B cell (primary cell): ENCODE results near the gene NUDT3. TPM values are rescaled to one million over a fixed set of nuclear protein-coding genes. Genes with fewer than 3 reads are reported as not detected.

Experiments used
- ATAC-seq: fragments of 200-7000 bp; cut with Tn5 transposase; one replicate; pipeline ENCODE4 v1.10.0; 2021; ENCODE audit warnings: low read depth, mild to moderate bottlenecking, moderate number of reproducible peaks, moderate library complexity
- CTCF ChIA-PET: fragments of 350-600 bp; sonication (Branson Sonifier 250); formaldehyde crosslinking; loops from one replicate; lab custom pipeline; 2021; ENCODE audit warnings: antibody characterized with exemption, inconsistent platforms; lab: Charles Lee
- POLR2A ChIA-PET: fragments of 350-600 bp; sonication (Branson Sonifier 250); formaldehyde crosslinking; loops from one replicate; lab custom pipeline; 2021; ENCODE audit warnings: antibody characterized with exemption; lab: Charles Lee
- DNase-seq: peaks from one replicate; pipeline ENCODE4 v3.0.0; 2013
- H2AFZ ChIP-seq: 2 replicates; pipeline ENCODE4 v1.6.1; 2012; ENCODE audit warnings: mild to moderate bottlenecking, low read depth, low read length; ENCODE audit not compliant: insufficient read depth, poor library complexity, severe bottlenecking
- H3K27ac ChIP-seq, 2 donors: 1 replicate in 1 of 2; 2 replicates in 1 of 2; pipeline ENCODE4 v1.5.1; 2012 to 2013; ENCODE audit warnings: low read length in 2 of 2, mild to moderate bottlenecking in 2 of 2, moderate library complexity in 1 of 2
- H3K27me3 ChIP-seq, 4 experiments: fragments of 200-600 bp in 1 of 4; sonication (generic) in 1 of 4; replicated peaks in 1 of 4; 1 replicate in 2 of 4; 2 replicates in 2 of 4; pipeline versions ENCODE4 v1.6.1 to v1.7.0; 2013 to 2016; ENCODE audit warnings: low read length in 3 of 4, mild to moderate bottlenecking in 2 of 4, mixed read lengths in 1 of 4, moderate library complexity in 1 of 4; ENCODE audit not compliant: insufficient read depth in 4 of 4, control insufficient read depth in 3 of 4; ENCODE audit errors: control extremely low read depth in 1 of 4
- H3K36me3 ChIP-seq, 2 experiments: replicated peaks in 1 of 2; 1 replicate in 1 of 2; 2 replicates in 1 of 2; pipeline versions ENCODE4 v1.6.1 to v1.7.1; 2013; ENCODE audit warnings: low read length in 1 of 2; ENCODE audit not compliant: insufficient read depth in 2 of 2, control insufficient read depth in 1 of 2; ENCODE audit errors: control extremely low read depth in 1 of 2, extremely low read depth in 1 of 2
- H3K4me1 ChIP-seq, 2 donors: fragments of 200-600 bp in 1 of 2; sonication (generic) in 1 of 2; 1 replicate in 1 of 2; 2 replicates in 1 of 2; pipeline versions ENCODE4 v1.5.1 to v1.6.1; 2013 to 2017; ENCODE audit warnings: low read length in 2 of 2; ENCODE audit not compliant: control insufficient read depth in 2 of 2, insufficient read depth in 2 of 2
- H3K4me2 ChIP-seq: replicated peaks from 2 replicates; pipeline ENCODE3; 2012; ENCODE audit warnings: mild to moderate bottlenecking, low read depth, low read length; ENCODE audit not compliant: poor library complexity, severe bottlenecking
- H3K4me3 ChIP-seq, 5 experiments: fragments of 200-600 bp in 1 of 5; sonication (generic) in 1 of 5; 1 replicate in 3 of 5; 2 replicates in 2 of 5; pipeline versions ENCODE4 v1.5.1 to v1.7.0; 2011 to 2016; ENCODE audit warnings: low read length in 4 of 5, mild to moderate bottlenecking in 4 of 5, low read depth in 2 of 5, control low read depth in 1 of 5, moderate library complexity in 1 of 5; ENCODE audit not compliant: insufficient read depth in 1 of 5; ENCODE audit errors: control extremely low read depth in 1 of 5, extremely low read depth in 1 of 5
- H3K79me2 ChIP-seq: fragments of 200-600 bp; sonication (generic); one replicate; pipeline ENCODE4 v1.6.0; 2016; ENCODE audit warnings: low read length; ENCODE audit not compliant: control insufficient read depth, insufficient read depth
- H3K9ac ChIP-seq: fragments of 200-600 bp; sonication (generic); 2 replicates; pipeline ENCODE4 v1.6.1; 2017; ENCODE audit warnings: mild to moderate bottlenecking, low read length, moderate library complexity
- H3K9me3 ChIP-seq, 3 donors: one replicate each; pipeline versions ENCODE4 v1.6.1 to v1.7.1; 2013; ENCODE audit warnings: low read length in 2 of 3; ENCODE audit not compliant: control insufficient read depth in 2 of 3, insufficient read depth in 1 of 3; ENCODE audit errors: control extremely low read depth in 1 of 3
- H4K20me1 ChIP-seq: 2 replicates; pipeline ENCODE4 v1.6.0; 2012; ENCODE audit warnings: mild to moderate bottlenecking, low read length; ENCODE audit not compliant: insufficient read depth, control insufficient read depth, poor library complexity, severe bottlenecking
- H3K27ac Mint-ChIP-seq: one replicate; pipeline ENCODE4 v1.8.0; 2021; ENCODE audit warnings: mixed read lengths
- H3K27me3 Mint-ChIP-seq: one replicate; pipeline ENCODE4 v1.8.0; 2021; ENCODE audit warnings: mixed read lengths
- H3K4me1 Mint-ChIP-seq: one replicate; pipeline ENCODE4 v1.8.0; 2021; ENCODE audit warnings: mixed read lengths
- H3K4me3 Mint-ChIP-seq: one replicate; pipeline ENCODE4 v1.8.0; 2021; ENCODE audit warnings: mixed read lengths
- H3K9me3 Mint-ChIP-seq: one replicate; pipeline ENCODE4 v1.8.0; 2022; ENCODE audit warnings: mixed read lengths; ENCODE audit not compliant: insufficient read depth
- CTCF ChIP-seq: fragments of 200-600 bp; IDR thresholded peaks from one replicate; pipeline ENCODE4 v1.8.0; 2022; ENCODE audit warnings: antibody characterized with exemption, mild to moderate bottlenecking
- EZH2 ChIP-seq: IDR thresholded peaks from 2 replicates; pipeline ENCODE4 v1.6.1; 2012; ENCODE audit warnings: borderline replicate concordance, low read depth, mild to moderate bottlenecking, moderate library complexity, low read length; ENCODE audit not compliant: insufficient read depth, poor library complexity, severe bottlenecking
- WGBS: methylation state at CpG from one replicate; pipeline ENCODE4 v1.1.5; 2013; ENCODE audit warnings: missing lambda C conversion rate; ENCODE audit not compliant: insufficient coverage; 5-methylcytosine and 5-hydroxymethylcytosine counted together
- intact Hi-C: fragments of 100-400 bp; cut with micrococcal nuclease; formaldehyde crosslinking; loops from one replicate; pipeline ENCODE4 v1.10.0; 2022
- polyA plus RNA-seq: library from polyadenylated mRNA; depleted of rRNA; stranded (reverse); fragments of >200 nt; gene quantifications from 2 replicates; pipeline ENCODE4 v1.2.3, GENCODE V29; 2012
- total RNA-seq, 2 donors: library from RNA; stranded (reverse); fragments of 120-200 nt in 1 of 2; gene quantifications; 1 replicate in 1 of 2; 2 replicates in 1 of 2; pipeline versions ENCODE4 v1.2.3 to v1.2.4, GENCODE V29; 2013 to 2022

Gene NUDT3
- total and polyA plus RNA-seq, 2 donors (not counting 1 experiment from before 2014, with no cell fraction given): 18.2 to 37.4 TPM

- Histone ChIP-seq H3K36me3 (peaks cover 3 to 9% of the 10 kb centered on the region in 2 experiments), H4K20me1 (no peaks in the 10 kb centered on the region), H3K79me2 (no peaks in the 10 kb centered on the region), H3K4me3 (no peak overlapping the region), H2AFZ (no peak overlapping the region), H3K4me2 (no peak overlapping the region), H3K4me1 (peaks cover 11 to 22% of the 10 kb centered on the region in 2 donors), H3K27me3 (no peaks in the 10 kb centered on the region), H3K9me3 (no peaks in the 10 kb centered on the region), H3K27ac (no peak overlapping the region), H3K9ac (no peak overlapping the region)
- DNase-seq (no peak), ATAC-seq (no peak)
- H3K27ac Mint-ChIP-seq: peak overlapping the region; percentile 4
- no peak for TF ChIP-seq CTCF
- TF ChIP-seq EZH2: no peak
- H3K4me1 Mint-ChIP-seq: peaks cover 34% of the 10 kb centered on the region
- no peak overlapping the region for H3K4me3 Mint-ChIP-seq
- POLR2A ChIA-PET: no interaction called here
- H3K27me3 Mint-ChIP-seq: no peaks in the 10 kb centered on the region
- no peaks in the 10 kb centered on the region for H3K9me3 Mint-ChIP-seq
- 93% methylated on average over 7 of the region's 10 CpGs for WGBS
- CTCF ChIA-PET: interaction anchor here (1.5 kb wide), 1 partner anchor 28 kb away, joined by 3 read pairs; no protein-coding TSS in a partner anchor
- intact Hi-C loops: no loop called here
Observed at GRCh38 chr6:34276881-34277762, 115.3 kb downstream of the NUDT3 start.

- peaks cover 37% of the 10 kb centered on the region for H3K4me1 Mint-ChIP-seq
- Histone ChIP-seq H3K9ac (no peak overlapping the region), H2AFZ (no peak overlapping the region), H3K27ac (no peak overlapping the region), H3K4me2 (no peak overlapping the region), H3K9me3 (no peaks in the 10 kb centered on the region), H4K20me1 (no peaks in the 10 kb centered on the region), H3K36me3 (peaks cover 3 to 5% of the 10 kb centered on the region in 2 experiments), H3K27me3 (no peaks in the 10 kb centered on the region), H3K4me1 (peaks cover 11 to 27% of the 10 kb centered on the region in 2 donors), H3K4me3 (no peak overlapping the region), H3K79me2 (no peaks in the 10 kb centered on the region)
- 99% methylated on average over 5 of the region's 5 CpGs for WGBS
- no peak for DNase-seq
- no peaks in the 10 kb centered on the region for H3K27me3 Mint-ChIP-seq
- peak overlapping the region; percentile 4 for H3K27ac Mint-ChIP-seq
- no peaks in the 10 kb centered on the region for H3K9me3 Mint-ChIP-seq
- no peak overlapping the region for H3K4me3 Mint-ChIP-seq
- ChIA-PET CTCF (interaction anchor here (1.7 kb wide), 1 partner anchor 18 kb away, joined by 3 read pairs; no protein-coding TSS in a partner anchor), POLR2A (no interaction called here)
- intact Hi-C loops: no loop called here
- no peak for ATAC-seq
- TF ChIP-seq CTCF: no peak
- TF ChIP-seq EZH2: no peak
Observed at GRCh38 chr6:34276191-34276590, 116.3 kb downstream of the NUDT3 start.
